Subcutaneous adipose tissue (tissue), 4 donors: ENCODE measurements around the gene ARHGEF9. TPM values are rescaled to one million over a fixed set of nuclear protein-coding genes. Genes with fewer than 3 reads are reported as not detected.

Source experiments
- CTCF ChIP-seq: fragments of 450-650 bp; IDR thresholded peaks from one replicate; pipeline ENCODE4 v1.5.1; 2016; ENCODE audit warnings: low read depth, mild to moderate bottlenecking, control low read depth, antibody characterized with exemption, moderate library complexity
- total RNA-seq, 4 donors: library from RNA; depleted of rRNA; stranded (reverse); fragments of >200 nt; gene quantifications; one replicate each; pipeline ENCODE4 v1.1.0, GENCODE V29; 2016

ARHGEF9 gene
- total RNA-seq, 4 donors from 2014 or later: 8.8 to 21.7 (median 14.4) TPM

- TF ChIP-seq CTCF: no peak
Observed at GRCh38 chrX:63784346-63784901, 590 bp downstream of the ARHGEF9 start.

- no peak for TF ChIP-seq CTCF
Observed at GRCh38 chrX:63782515-63782914, 2.5 kb downstream of the ARHGEF9 start.

DNA sequence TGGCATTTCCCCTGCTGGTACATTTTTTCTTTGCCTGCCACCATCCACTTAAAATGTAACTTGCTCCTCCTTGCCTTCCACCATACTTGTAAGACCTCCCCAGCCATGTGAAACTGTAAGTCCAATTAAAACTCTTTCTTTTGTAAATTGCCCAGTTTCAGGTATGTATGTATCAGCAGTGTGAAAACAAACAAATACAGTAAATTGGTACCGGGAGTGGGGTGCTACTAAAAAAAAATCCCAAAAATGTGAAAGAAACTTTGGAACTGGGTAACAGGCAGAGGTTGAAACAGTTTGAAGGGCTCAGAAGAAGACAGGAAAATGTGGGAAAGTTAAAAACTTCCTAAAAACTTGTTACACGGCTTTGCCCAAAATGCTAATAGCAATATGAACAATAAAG, 16.3 kb downstream of the ARHGEF9 start:
- TF ChIP-seq CTCF: no peak

GRCh38 chrX:63765712-63766111, 19.3 kb downstream of the ARHGEF9 start:
- TF ChIP-seq CTCF: no peak

GRCh38 chrX:63764946-63765345, 20.1 kb downstream of the ARHGEF9 start:
- no peak for TF ChIP-seq CTCF

DNA sequence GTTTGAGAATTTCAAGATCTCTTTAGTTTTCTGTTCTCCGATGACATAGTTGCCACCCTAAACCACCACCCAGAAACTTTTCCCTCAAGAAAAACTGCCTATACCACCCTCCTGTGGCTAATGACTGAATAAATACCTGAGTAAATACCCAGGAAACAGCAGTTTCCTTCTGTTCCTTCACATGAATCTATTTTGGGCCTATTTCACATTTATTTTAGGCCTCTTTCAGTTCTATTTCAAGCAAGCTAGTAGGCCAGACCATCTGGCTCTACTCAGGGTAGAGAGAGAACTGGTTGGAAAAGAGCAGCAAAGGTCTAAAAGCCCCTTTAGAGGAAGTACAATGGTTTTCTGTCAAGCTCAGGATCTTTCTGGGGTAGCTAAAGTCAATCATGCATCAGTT, 23.4 kb downstream of the ARHGEF9 start:
- no peak for TF ChIP-seq CTCF

DNA sequence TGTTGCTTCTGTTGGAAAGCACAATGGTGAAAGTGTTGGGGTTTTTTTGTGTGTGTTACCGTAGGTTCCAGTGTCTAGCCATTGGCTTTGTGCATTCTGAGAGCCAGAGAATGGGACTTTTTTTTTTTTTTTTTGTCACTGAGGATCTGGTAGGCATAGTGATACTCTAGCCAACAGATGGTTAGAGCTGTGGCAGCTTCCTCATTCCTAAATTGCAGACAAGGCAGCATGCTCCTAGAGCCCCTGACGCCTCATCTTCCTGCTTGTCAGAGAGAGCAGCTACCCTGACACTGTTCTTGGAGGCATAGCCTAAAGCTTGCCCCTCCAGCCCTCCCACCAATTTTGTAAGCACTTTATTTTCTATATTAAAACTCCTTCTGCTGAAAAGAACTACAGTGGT, 27.0 kb downstream of the ARHGEF9 start:
- TF ChIP-seq CTCF: no peak
